ENCODE data around the gene WEE1.
"Not testable (repeated sequence)": the region's sequence is repeated elsewhere in the genome, so short reads cannot be mapped to it uniquely, and the experiment has no call there.

GRCh38 chr11:9549216-9549615 is 24.3 kb upstream of the WEE1 start:
- TF ChIP-seq CTCF (conservative IDR thresholded peaks at IDR 0.05); EZH2 (IDR thresholded peaks at IDR 0.05; ENCODE audit: low read depth): not testable (repeated sequence)
